DND-41 (cell line): ENCODE data around the gene PTPRD.

Experiments
- EZH2 ChIP-seq: IDR thresholded peaks from 3 replicates; pipeline ENCODE4 v1.6.1; 2012; ENCODE audit warnings: borderline replicate concordance, low read depth, mild to moderate bottlenecking, moderate library complexity, low read length, inconsistent platforms; ENCODE audit not compliant: severe bottlenecking
- TF ChIP-seq, protein P1 (sequence below): IDR thresholded peaks from 2 replicates; pipeline ENCODE4 v1.5.1; 2012; ENCODE audit warnings: borderline replicate concordance, low read length, moderate library complexity, mild to moderate bottlenecking; ENCODE audit not compliant: poor library complexity, severe bottlenecking; ENCODE audit errors: extremely low read depth

DNA sequence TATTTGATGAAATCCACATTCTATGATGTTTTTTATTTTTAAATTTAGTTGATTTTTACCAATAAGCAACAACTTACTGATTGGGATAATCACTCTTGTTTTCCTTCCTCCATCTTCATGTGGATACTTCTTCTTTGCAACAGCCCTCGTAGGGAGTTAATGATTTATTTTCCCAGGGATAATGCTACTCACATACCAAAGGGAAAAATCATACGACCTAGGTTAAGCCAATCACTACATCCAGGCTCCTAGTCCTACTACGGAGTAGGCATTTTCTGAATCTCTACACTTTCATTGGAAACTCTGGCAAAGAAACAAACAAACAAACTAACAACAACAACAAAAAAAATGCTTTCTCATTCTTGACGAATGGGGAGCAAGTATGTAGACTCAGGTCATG is 663.4 kb downstream of the PTPRD start:
- TF ChIP-seq, protein P1, sequence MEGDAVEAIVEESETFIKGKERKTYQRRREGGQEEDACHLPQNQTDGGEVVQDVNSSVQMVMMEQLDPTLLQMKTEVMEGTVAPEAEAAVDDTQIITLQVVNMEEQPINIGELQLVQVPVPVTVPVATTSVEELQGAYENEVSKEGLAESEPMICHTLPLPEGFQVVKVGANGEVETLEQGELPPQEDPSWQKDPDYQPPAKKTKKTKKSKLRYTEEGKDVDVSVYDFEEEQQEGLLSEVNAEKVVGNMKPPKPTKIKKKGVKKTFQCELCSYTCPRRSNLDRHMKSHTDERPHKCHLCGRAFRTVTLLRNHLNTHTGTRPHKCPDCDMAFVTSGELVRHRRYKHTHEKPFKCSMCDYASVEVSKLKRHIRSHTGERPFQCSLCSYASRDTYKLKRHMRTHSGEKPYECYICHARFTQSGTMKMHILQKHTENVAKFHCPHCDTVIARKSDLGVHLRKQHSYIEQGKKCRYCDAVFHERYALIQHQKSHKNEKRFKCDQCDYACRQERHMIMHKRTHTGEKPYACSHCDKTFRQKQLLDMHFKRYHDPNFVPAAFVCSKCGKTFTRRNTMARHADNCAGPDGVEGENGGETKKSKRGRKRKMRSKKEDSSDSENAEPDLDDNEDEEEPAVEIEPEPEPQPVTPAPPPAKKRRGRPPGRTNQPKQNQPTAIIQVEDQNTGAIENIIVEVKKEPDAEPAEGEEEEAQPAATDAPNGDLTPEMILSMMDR = no peak
- TF ChIP-seq EZH2 = no peak
